Daoy (cell line): ENCODE results near the gene GOLGA6L10. TPM values are rescaled to one million over a fixed set of nuclear protein-coding genes. Genes with fewer than 3 reads are reported as not detected.
"Not testable (repeated sequence)": the region's sequence is repeated elsewhere in the genome, so short reads cannot be mapped to it uniquely, and the experiment has no call there.

Source experiments
- DNase-seq: peaks from one replicate; pipeline ENCODE4 v3.0.0-alpha.2; 2015; ENCODE audit warnings: low read depth
- total RNA-seq: library from RNA; depleted of rRNA; stranded (reverse); fragments of >200 nt; shearing (Covaris generic); gene quantifications from 2 replicates; pipeline ENCODE4 v1.2.3, GENCODE V29; 2014; rRNA removed

GOLGA6L10 gene
- total RNA-seq, 1 experiment from 2014 or later, result 0.74 TPM

DNA sequence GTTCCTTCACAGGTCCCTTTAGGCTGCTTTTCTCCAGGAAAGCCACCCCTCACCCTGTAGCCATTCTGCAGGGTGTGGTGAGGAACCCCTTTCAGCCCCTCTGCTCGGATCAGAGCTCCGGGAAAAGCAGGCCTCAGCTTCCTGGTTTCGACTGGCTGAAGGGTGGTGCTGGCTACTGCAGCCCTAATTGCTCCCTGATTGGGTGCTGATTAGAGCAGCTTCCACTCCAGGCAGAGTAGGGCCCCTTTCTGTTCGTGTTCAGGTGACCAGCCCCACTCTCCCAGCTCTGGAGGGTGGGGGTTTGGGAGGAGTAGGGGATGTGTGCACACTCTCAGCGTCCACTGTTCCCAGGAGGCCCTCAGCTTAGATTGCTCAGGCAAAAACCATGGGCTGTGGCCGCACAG, 49.8 kb downstream of the GOLGA6L10 start:
- not testable (repeated sequence) for DNase-seq

DNA sequence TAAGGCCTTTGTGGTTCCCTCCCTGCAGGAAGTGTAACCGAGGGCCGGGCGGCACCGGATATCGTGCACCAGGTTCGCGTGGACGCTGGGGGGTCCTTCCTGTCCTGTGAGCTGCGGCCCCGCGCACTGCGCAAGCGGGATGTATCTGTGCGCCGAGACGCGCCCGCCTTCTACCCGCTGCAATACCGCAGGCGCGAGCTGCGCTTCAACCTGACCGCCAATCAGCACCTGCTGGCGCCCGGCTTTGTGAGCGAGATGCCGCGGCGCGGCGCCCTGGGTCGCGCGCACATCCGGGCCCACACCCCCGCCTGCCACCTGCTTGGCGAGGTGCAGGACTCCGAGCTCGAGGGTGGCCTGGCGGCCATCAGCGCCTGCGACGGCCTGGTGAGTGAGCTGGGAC, 50.8 kb downstream of the GOLGA6L10 start:
- DNase-seq, result no peak

GRCh38 chr15:82298032-82298431, 51.2 kb downstream of the GOLGA6L10 start:
- DNase-seq, result no peak

DNA sequence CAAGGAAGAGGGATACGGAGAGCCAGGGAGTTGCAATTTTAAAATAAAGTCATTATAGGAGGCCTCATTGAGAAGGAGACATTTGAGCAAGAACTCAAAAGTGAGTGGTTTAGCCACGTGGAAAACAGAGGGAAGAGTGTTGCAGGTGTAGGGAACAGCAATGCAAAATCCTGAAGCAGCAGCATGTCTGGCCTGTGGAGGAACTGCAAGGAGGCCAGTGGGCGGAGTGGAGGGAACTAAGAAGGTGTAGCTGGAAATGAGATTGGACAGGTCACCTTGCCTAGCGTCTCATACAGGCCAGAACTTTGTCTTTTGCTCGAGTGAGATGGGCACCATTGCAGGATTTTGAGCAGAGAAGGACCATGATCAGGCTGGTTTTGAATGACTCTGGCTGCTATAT, 51.7 kb downstream of the GOLGA6L10 start:
- no peak for DNase-seq

- no peak for DNase-seq
These were observed 55.1 kb downstream of the GOLGA6L10 start for GRCh38 chr15:82294061-82294690.

- DNase-seq, result no peak
These were observed 57.0 kb downstream of the GOLGA6L10 start for GRCh38 chr15:82292271-82292670.

Other genes starting within 250 kb of the GOLGA6L10 start
- 21.6 and 37.9 TPM in 2 replicates for gene EFL1, start 86.7 kb downstream of the GOLGA6L10 start, total RNA-seq
- 1.8 and 11.0 TPM in 2 replicates for gene SAXO2, start 86.7 kb downstream of the GOLGA6L10 start, total RNA-seq
- gene GOLGA6L9, start 80.3 kb upstream of the GOLGA6L10 start, total RNA-seq, result 2.0 and 2.1 TPM in 2 replicates
- 3,048 and 3,207 TPM in 2 replicates for gene RPS17, start 191.0 kb upstream of the GOLGA6L10 start, total RNA-seq